Gastroesophageal sphincter (tissue), 3 donors: ENCODE data around the gene GABRG3.

Experiments
- POLR2AphosphoS5 ChIP-seq: sonication (generic); formaldehyde crosslinking; IDR thresholded peaks from one replicate; pipeline ENCODE4 v1.6.1; 2017; ENCODE audit warnings: antibody characterized with exemption
- TF ChIP-seq, protein P1 (sequence below), 4 experiments: fragments of 200-600 bp in 2 of 4; fragments of 450-650 bp in 2 of 4; sonication (generic) in 1 of 4; IDR thresholded peaks; one replicate each; pipeline ENCODE4 v1.5.1; 2017 to 2019; ENCODE audit warnings: antibody characterized with exemption in 4 of 4, mild to moderate bottlenecking in 2 of 4, moderate library complexity in 2 of 4

DNA sequence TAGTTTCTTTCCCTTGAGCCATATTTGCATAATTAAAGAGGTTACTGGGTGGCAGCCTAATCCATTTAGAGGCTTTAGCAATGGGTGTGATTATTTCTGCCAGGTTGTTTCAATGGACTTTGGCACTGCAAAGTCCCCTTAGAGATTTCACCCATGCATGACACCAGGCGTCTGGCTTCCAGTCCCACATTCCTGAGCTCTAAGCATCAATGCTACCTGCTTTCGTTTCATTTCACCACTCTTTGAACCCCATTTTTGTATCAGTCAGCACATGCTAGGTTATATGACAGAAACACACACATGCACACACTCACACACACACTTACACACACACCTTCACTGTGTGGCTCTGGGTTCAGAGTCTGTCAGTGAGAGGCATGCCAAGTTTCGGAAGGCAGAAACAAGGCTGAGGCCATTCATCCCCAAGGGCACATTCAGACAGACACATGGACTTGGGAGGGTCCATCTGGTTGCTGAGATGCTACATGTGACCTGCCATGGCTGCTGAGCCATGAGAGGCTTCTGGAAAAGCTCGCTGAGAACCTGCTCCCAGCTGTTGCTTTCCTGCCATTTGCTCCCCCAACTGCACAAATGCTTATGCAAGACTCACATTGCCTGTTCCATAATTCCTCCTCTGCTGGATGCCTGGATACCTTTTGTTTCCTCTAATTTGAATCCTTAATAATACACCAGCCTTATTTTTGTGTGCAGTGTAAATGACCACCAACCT, 354.1 kb downstream of the GABRG3 start:
- TF ChIP-seq, protein P1, sequence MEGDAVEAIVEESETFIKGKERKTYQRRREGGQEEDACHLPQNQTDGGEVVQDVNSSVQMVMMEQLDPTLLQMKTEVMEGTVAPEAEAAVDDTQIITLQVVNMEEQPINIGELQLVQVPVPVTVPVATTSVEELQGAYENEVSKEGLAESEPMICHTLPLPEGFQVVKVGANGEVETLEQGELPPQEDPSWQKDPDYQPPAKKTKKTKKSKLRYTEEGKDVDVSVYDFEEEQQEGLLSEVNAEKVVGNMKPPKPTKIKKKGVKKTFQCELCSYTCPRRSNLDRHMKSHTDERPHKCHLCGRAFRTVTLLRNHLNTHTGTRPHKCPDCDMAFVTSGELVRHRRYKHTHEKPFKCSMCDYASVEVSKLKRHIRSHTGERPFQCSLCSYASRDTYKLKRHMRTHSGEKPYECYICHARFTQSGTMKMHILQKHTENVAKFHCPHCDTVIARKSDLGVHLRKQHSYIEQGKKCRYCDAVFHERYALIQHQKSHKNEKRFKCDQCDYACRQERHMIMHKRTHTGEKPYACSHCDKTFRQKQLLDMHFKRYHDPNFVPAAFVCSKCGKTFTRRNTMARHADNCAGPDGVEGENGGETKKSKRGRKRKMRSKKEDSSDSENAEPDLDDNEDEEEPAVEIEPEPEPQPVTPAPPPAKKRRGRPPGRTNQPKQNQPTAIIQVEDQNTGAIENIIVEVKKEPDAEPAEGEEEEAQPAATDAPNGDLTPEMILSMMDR (IDR thresholded peaks at IDR 0.05): no peak
- TF ChIP-seq POLR2AphosphoS5: no peak
